Stimulated activated CD8-positive, alpha-beta memory T cell treated with anti-CD3 and anti-CD28 coated beads, Interleukin-12 subunit alpha, Interleukin-12 subunit beta, amount 100 ng/mL, for 24 hours (primary cell): ENCODE measurements around the gene CDT1.
A peak's percentile ranks its signal among the peaks of the same experiment; 100 is the strongest.
"Not testable (repeated sequence)": the region's sequence is repeated elsewhere in the genome, so short reads cannot be mapped to it uniquely, and the experiment has no call there.

Experiments
- DNase-seq: peaks from one replicate; pipeline ENCODE4 v3.0.0-alpha.2; 2020; ENCODE audit errors: extremely low read depth

Gene CDT1

GRCh38 chr16:88768071-88768783 is 35.4 kb upstream of the CDT1 start:
- no peak for DNase-seq

DNA sequence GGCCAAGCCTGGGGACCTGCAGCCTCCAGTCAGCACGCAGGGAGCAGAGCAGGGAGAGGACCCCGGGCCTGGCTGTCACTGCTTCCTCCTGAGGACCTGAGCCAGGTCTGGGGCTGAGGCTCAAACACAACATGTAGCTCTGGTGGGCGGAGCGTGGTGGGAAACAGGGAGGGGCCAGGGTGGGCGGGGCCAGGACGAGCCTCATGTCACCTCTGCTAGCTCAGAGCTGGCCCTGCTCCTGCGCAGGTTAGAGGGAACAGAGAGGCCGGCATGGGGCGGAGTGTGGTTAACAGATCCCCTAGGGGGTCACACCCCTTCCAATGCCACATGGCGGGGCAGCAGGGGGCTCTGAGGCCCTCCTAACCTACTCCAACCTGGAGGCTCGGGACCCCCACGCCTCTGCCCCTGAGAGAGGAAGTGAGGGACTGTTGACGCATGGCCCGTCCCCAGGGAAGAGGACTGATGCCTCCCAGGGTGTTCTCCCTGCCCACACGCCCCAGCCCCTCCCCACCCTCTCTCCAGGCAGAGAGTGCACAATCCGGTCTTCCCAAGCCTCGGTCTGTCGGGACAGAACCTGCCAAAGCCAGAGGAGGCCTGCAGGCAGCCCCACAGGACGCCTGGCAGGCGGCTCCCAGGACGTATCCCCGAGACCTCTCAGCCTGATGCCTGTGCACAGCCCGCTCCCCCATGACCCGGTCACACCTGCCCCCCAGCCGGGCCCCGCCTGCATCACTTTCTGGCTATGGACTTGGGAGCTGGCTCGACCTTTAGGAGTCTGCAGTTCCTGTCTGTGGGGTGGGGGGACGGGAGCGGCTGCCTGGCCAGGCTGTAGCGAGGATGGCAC is 33.8 kb upstream of the CDT1 start:
- no peak for DNase-seq

GRCh38 chr16:88770461-88771293 is 32.9 kb upstream of the CDT1 start:
- DNase-seq: no peak

GRCh38 chr16:88771294-88771772 is 32.3 kb upstream of the CDT1 start:
- no peak for DNase-seq

DNA sequence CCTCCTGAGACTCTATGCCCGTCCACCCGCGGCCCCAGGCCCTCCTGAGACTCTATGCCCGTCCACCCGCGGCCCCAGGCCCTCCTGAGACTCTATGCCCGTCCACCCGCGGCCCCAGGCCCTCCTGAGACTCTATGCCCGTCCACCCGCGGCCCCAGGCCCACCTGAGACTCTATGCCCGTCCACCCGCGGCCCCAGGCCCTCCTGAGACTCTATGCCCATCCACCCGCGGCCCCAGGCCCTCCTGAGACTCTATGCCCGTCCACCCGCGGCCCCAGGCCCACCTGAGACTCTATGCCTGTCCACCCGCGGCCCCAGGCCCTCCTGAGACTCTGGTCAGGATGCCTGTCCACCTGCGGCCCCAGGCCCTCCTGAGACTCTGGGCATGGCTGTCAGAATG is 31.8 kb upstream of the CDT1 start:
- DNase-seq: not testable (repeated sequence)

- DNase-seq: no peak
Observed at GRCh38 chr16:88772871-88773811, 30.4 kb upstream of the CDT1 start.

DNA sequence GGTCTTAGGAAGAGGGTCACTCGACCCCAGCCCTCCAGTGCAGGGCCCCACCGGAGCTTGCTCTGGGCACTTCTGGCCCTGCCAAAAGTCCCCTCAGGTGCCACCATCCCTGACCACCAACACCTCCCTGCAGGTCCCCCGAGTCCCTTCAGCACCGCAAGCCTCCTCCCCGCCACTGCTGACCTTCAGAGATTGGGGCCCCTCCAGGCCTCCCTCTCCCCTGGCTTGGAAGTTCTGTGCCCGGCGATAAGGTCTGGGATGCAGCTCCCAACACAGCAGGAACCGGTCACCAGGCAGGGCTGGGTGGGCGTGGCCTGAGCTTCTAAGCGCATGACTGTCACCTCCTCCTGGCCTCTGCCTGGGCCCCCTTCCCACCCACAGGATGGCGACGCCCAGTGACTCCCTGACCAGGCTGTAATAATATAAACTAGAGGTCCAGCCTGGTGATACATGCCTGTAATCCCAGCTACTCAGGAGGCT is 29.7 kb upstream of the CDT1 start:
- no peak for DNase-seq

- DNase-seq: no peak
Observed at GRCh38 chr16:88774544-88775393, 28.8 kb upstream of the CDT1 start.

DNA sequence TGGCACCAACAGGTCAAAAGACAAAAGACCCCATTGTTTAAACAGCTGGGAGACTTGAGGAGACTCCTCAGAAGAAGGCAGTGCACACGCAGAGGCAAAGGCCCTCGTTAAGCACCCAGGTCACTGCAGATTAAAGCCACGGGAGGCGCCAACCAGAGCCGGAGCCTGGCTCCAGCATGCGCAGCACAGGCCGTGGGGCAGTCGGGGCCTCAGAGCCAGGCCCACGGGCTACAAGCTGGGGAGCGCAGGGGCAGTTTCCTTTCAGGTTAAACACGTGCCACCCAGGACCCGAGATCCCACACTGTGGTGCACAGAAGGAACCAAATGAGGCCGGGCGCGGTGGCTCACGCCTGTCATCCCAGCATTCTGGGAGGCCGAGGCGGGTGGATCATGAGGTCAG is 27.8 kb upstream of the CDT1 start:
- DNase-seq: no peak

DNA sequence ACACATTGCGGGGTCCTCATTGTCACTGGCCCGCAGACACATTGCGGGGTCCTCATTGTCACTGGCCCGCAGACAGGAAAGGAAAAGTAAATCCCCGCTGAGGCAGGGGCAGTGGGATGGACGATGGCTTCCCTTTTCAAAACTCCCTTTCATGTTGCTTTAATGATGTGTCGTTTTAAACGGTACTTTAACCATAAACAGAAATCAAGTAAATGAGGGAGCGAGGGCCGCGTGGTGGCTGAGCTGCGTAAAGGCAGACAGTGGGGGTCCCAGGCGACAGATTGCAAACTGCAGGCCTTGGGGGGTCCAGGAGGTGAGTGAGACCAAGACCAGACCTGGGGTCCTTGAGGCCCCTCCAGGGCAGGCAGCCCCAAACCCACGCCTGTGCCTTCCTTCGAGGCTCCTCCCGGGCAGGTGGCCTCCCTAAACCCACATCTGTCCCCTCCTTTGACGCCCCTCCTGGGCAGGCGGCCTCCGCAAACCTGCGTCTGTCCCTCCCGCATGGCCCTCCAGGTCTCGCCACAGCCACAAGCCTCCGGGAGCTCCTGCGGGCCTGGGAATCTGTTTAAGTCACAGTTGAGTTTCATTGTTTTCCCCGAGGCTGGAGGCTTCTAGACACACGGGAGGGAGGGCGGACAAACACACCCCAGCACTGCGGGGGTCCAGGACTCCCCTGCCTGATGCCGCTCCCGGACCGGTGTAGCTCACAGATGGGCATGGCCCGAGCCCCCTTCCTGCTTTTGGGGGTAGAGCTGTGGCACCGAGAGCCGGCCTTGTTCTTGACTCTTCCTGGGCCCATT is 25.9 kb upstream of the CDT1 start:
- no peak for DNase-seq

DNA sequence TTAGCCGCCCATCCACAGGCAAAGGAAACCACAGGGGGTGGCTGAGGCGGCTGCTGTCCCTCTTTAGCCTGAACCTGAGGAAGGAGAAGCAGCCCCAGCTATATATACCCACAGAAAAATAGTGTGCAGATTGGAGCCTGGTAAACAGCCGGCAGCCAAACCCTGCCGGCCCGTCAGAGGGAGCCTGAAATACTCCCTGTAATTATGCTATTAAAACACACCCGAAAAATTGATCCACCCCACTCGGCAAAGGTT is 25.4 kb upstream of the CDT1 start:
- no peak for DNase-seq

GRCh38 chr16:88778541-88779065 is 25.0 kb upstream of the CDT1 start:
- no peak for DNase-seq

- no peak for DNase-seq
Observed at GRCh38 chr16:88779406-88780141, 24.0 kb upstream of the CDT1 start.

DNA sequence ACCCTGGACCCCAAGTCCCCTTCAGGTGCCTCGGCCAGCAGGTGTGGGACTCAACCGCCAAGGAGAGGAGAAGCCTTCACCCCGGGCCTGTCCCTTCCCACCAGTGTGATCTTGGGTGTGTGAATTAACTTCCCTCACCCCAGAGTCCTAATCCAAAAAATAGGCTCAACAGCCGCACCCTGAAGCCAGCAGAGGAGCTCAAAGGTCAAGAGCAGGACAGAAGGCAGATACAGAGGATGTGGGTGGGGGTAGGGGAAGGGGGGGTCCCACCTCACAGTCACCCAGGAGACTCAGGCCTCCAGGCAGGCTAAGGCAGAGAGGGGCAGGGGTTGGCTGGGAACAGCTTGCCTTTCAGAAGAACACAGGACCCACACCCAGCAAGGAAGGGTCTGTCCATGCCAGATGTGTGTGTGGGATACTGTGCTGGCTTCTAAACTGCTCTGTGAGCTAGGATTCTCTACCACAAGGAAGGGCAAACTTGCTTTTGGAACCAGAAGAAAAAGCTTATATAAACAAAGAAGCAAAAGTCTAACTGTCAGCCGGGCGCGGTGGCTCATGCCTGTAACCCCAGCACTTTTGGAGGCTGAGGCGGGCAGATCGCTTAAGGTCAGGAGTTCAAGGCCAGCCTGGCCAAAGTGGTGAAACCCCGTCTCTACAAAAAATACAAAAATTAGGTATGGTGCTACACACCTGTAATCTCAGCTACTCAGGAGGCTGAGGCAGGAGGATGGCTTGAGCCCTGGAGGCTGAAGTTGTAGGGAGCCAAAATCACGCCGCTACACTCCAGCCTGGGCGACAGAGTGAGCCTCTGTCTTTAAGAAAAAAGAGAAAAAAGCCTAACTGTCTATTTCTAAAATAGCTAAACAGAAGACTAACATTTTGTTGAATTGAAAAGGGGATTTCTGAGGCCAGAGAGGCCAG is 23.2 kb upstream of the CDT1 start:
- no peak for DNase-seq

- peak; percentile 55 for DNase-seq
Observed at GRCh38 chr16:88781140-88782077, 22.2 kb upstream of the CDT1 start.
